ENCODE data around the gene FGD4. TPM values are rescaled to one million over a fixed set of nuclear protein-coding genes. Genes with fewer than 3 reads are reported as not detected.

FGD4 gene
- total and polyA plus RNA-seq, 8 donors = 5.5 to 138 (median 80.8) TPM

GRCh38 chr12:32588604-32589003, 189.2 kb downstream of the FGD4 start:
- intact Hi-C loops (cut with DNase I; ENCODE audit: low total_unique reads) = no loop called here

GRCh38 chr12:32589165-32589865, 190.0 kb downstream of the FGD4 start:
- intact Hi-C loops (cut with DNase I; ENCODE audit: low total_unique reads) = no loop called here
- DNase-seq = peak in 1 of 2 donors; percentile 23
- Histone ChIP-seq H3K9me3 (no peaks in the 10 kb centered on the region), H3K27ac (peak overlapping the region in 3 of 5 donors; percentile 1 to 68 (median 57)), H3K4me1 (peaks cover 6 to 44% (median 11%) of the 10 kb centered on the region in 4 donors), H3K36me3 (peaks cover 13 to 54% (median 39%) of the 10 kb centered on the region in 4 donors), H3K4me3 (no peak overlapping the region), H3K27me3 (no peaks in the 10 kb centered on the region)
- no peak for TF ChIP-seq POLR2A (IDR thresholded peaks at IDR 0.05)
- no peak for TF ChIP-seq POLR2AphosphoS5 (IDR thresholded peaks at IDR 0.05)
- TF ChIP-seq CTCF (IDR thresholded peaks at IDR 0.05) = no peak
- TF ChIP-seq EP300 (IDR thresholded peaks at IDR 0.05) = no peak
- WGBS, 5 donors = 57 to 80% (median 60%) methylated on average over 4 of the region's 4 CpGs

More at GRCh38 chr12:32588604-32589003, 189.2 kb downstream of the FGD4 start:
- DNase-seq = no peak
- Histone ChIP-seq H3K36me3 (peaks cover 9 to 56% (median 44%) of the 10 kb centered on the region in 4 donors), H3K4me1 (peaks cover 6 to 44% (median 11%) of the 10 kb centered on the region in 4 donors), H3K4me3 (no peak overlapping the region), H3K27ac (peak overlapping the region in 3 of 5 donors; percentile 1 to 68 (median 57)), H3K9me3 (no peaks in the 10 kb centered on the region), H3K27me3 (no peaks in the 10 kb centered on the region)
- no peak for TF ChIP-seq CTCF (IDR thresholded peaks at IDR 0.05)
- no peak for TF ChIP-seq POLR2AphosphoS5 (IDR thresholded peaks at IDR 0.05)
- TF ChIP-seq EP300 (IDR thresholded peaks at IDR 0.05) = no peak
- no peak for TF ChIP-seq POLR2A (IDR thresholded peaks at IDR 0.05)
- 57 to 80% (median 70%) methylated on average over 3 of the region's 3 CpGs for WGBS, 5 donors

- WGBS, 5 donors = 64 to 69% (median 67%) methylated on average over 2 of the region's 2 CpGs
- intact Hi-C loops (cut with DNase I; ENCODE audit: low total_unique reads) = no loop called here
- Histone ChIP-seq H3K36me3 (peaks cover 9 to 56% (median 48%) of the 10 kb centered on the region in 4 donors), H3K4me3 (no peak overlapping the region), H3K4me1 (peaks cover 0 to 4% (median 0%) of the 10 kb centered on the region in 4 donors), H3K9me3 (no peaks in the 10 kb centered on the region), H3K27me3 (no peaks in the 10 kb centered on the region), H3K27ac (no peak overlapping the region)
- no peak for DNase-seq
- TF ChIP-seq POLR2A (IDR thresholded peaks at IDR 0.05) (no peak), POLR2AphosphoS5 (IDR thresholded peaks at IDR 0.05) (no peak), EP300 (IDR thresholded peaks at IDR 0.05) (no peak), CTCF (IDR thresholded peaks at IDR 0.05) (no peak)
Observed at GRCh38 chr12:32595251-32595650, 195.9 kb downstream of the FGD4 start.

GRCh38 chr12:32596030-32596429, 196.7 kb downstream of the FGD4 start:
- H3K4me3 ChIP-seq = no peak overlapping the region
- DNase-seq = no peak
- H3K27ac ChIP-seq = no peak overlapping the region
- 26 to 30% (median 28%) methylated on average over 1 of the region's 1 CpG for WGBS, 5 donors
- H3K9me3 ChIP-seq = no peaks in the 10 kb centered on the region
- H3K4me1 ChIP-seq = peaks cover 0 to 4% (median 0%) of the 10 kb centered on the region in 4 donors
- H3K36me3 ChIP-seq = peaks cover 13 to 56% (median 49%) of the 10 kb centered on the region in 4 donors
- TF ChIP-seq POLR2A (IDR thresholded peaks at IDR 0.05) = no peak
- TF ChIP-seq POLR2AphosphoS5 (IDR thresholded peaks at IDR 0.05) = no peak
- no peak for TF ChIP-seq CTCF (IDR thresholded peaks at IDR 0.05)
- TF ChIP-seq EP300 (IDR thresholded peaks at IDR 0.05) = no peak
- intact Hi-C loops (cut with DNase I; ENCODE audit: low total_unique reads) = no loop called here
- H3K27me3 ChIP-seq = no peaks in the 10 kb centered on the region
